T-cell (primary cell): ENCODE measurements around the gene PIERCE2. TPM values are rescaled to one million over a fixed set of nuclear protein-coding genes. Genes with fewer than 3 reads are reported as not detected.

Experiments used
- ATAC-seq, 4 experiments: fragments of 200-7000 bp in 3 of 4; fragments of 150-1000 bp in 1 of 4; cut with Tn5 transposase; replicated peaks in 1 of 4; 1 replicate in 3 of 4; 2 replicates in 1 of 4; pipeline ENCODE4 v1.10.0; 2021; ENCODE audit warnings: moderate library complexity in 3 of 4, mild to moderate bottlenecking in 2 of 4, moderate number of reproducible peaks in 1 of 4
- CTCF ChIA-PET, 2 donors: fragments of 300-600 bp; sonication (Branson Sonifier 250); formaldehyde crosslinking; loops; one replicate each; lab custom pipeline; 2022; ENCODE audit warnings: antibody characterized with exemption in 2 of 2; lab: Charles Lee
- POLR2A ChIA-PET, 2 donors: fragments of 300-600 bp; sonication (Branson Sonifier 250); formaldehyde crosslinking; loops; one replicate each; lab custom pipeline; 2022; ENCODE audit warnings: antibody characterized with exemption in 2 of 2; lab: Charles Lee
- DNase-seq, 35 experiments: peaks; one replicate each; pipeline versions ENCODE4 v3.0.0 to v3.0.0-alpha.2; 2013 to 2023
- H3K27ac ChIP-seq: one replicate; pipeline ENCODE4 v1.5.1; 2013; ENCODE audit warnings: low read length
- H3K27me3 ChIP-seq, 2 experiments: replicated peaks in 1 of 2; 1 replicate in 1 of 2; 2 replicates in 1 of 2; pipeline versions ENCODE4 v1.6.1 to v1.7.0; 2013; ENCODE audit warnings: low read length in 1 of 2, mixed read lengths in 1 of 2; ENCODE audit not compliant: control insufficient read depth in 2 of 2, insufficient read depth in 2 of 2; ENCODE audit errors: extremely low read depth in 1 of 2
- H3K36me3 ChIP-seq, 2 donors: 1 replicate in 1 of 2; 2 replicates in 1 of 2; pipeline versions ENCODE4 v1.6.1 to v1.7.0; 2013; ENCODE audit warnings: low read length in 1 of 2; ENCODE audit not compliant: control insufficient read depth in 2 of 2, insufficient read depth in 1 of 2; ENCODE audit errors: extremely low read depth in 1 of 2
- H3K4me1 ChIP-seq, 2 experiments: 1 replicate in 1 of 2; 2 replicates in 1 of 2; pipeline versions ENCODE4 v1.6.1 to v1.7.0; 2013; ENCODE audit warnings: low read length in 2 of 2, mixed read lengths in 1 of 2; ENCODE audit not compliant: insufficient read depth in 2 of 2, control insufficient read depth in 1 of 2; ENCODE audit errors: extremely low read depth in 1 of 2
- H3K4me3 ChIP-seq, 2 donors: 1 replicate in 1 of 2; 2 replicates in 1 of 2; pipeline versions ENCODE4 v1.5.1 to v1.7.0; 2013; ENCODE audit warnings: mild to moderate bottlenecking in 2 of 2, low read length in 1 of 2, moderate library complexity in 1 of 2; ENCODE audit not compliant: control insufficient read depth in 1 of 2; ENCODE audit errors: extremely low read depth in 1 of 2
- H3K9me3 ChIP-seq: 2 replicates; pipeline ENCODE4 v1.7.0; 2013
- H3K27ac Mint-ChIP-seq, 2 donors: one replicate each; pipeline ENCODE4 v1.8.0; 2020 to 2021; ENCODE audit warnings: mild to moderate bottlenecking in 2 of 2, mixed read lengths in 2 of 2
- H3K27me3 Mint-ChIP-seq, 2 donors: one replicate each; pipeline ENCODE4 v1.8.0; 2021 to 2022; ENCODE audit warnings: mixed read lengths in 2 of 2
- H3K36me3 Mint-ChIP-seq: one replicate; pipeline ENCODE4 v1.8.0; 2021; ENCODE audit warnings: mixed read lengths
- H3K4me1 Mint-ChIP-seq, 3 donors: one replicate each; pipeline ENCODE4 v1.8.0; 2020 to 2022; ENCODE audit warnings: mixed read lengths in 3 of 3, mild to moderate bottlenecking in 1 of 3
- H3K4me3 Mint-ChIP-seq, 3 donors: one replicate each; pipeline ENCODE4 v1.8.0; 2020 to 2022; ENCODE audit warnings: mild to moderate bottlenecking in 3 of 3, mixed read lengths in 3 of 3, moderate library complexity in 3 of 3
- H3K9me3 Mint-ChIP-seq, 3 donors: one replicate each; pipeline ENCODE4 v1.8.0; 2020 to 2022; ENCODE audit warnings: mixed read lengths in 3 of 3
- WGBS: methylation state at CpG from one replicate; pipeline ENCODE4 v1.1.5; 2013; ENCODE audit warnings: missing lambda C conversion rate; ENCODE audit not compliant: insufficient coverage; 5-methylcytosine and 5-hydroxymethylcytosine counted together
- total RNA-seq, 35 experiments: library from RNA in 6 of 35; stranded (reverse) in 6 of 35; fragments of 120-200 nt in 1 of 35; gene quantifications; one replicate each; pipeline versions ENCODE4 v1.2.1 to v1.2.4 and lab custom pipeline; 2013 to 2026

Gene PIERCE2, protein sequence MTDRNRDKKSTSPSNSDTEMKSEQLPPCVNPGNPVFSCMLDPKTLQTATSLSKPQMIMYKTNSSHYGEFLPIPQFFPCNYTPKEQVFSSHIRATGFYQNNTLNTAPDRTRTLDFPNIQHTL
- not detected for total RNA-seq
- not detected for total RNA-seq (2013)
- total RNA-seq (lab: John Stamatoyannopoulos, UW) = 0 to 0.61 (median 0.15) reads per million in 29 experiments

DNA sequence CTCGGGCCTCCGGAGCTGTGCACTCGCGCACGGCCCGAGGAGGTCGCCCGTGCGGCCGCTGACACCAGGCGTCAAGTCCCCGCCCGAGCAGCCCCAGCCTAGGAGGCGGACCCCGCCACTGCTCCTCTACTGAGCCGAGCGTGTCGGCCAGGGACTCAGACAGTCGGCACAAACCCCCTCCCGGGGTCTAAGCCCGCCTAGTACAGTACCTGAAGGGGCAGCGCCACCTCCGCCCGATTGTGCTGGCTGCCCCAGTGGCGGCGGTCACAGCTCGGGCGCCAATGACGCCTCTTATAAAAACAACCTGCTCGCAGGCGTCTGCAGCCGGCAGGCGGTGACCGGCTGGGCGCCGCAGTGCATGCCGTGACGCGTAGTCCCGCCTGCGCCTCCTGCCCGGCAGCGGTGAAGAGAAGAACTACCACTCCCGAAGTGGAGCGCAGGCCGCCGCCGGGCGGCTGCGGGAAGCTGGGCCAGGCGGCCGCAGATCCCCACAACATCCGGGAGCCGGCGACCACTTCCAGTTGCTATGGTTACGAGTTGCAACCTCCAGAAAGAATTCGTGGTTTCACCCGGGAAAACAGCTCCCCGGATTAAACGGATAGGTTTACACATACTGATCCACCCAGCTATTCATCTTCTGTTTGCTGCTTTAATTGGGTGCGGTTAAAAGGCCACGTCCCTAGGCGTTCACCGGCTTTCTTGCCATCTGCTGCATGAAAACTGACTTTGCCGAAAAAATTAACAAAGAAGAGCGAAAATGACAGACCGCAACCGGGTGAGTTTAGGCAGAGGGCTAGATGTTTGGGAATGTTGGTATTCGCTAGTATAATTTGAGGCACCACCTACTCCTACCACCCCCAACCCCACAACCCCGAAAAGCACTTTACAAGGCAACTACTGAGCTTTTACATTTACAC is at the start of gene PIERCE2, which contains the start of gene CCPG1:
Gene PIERCE2, plus strand, starts transcription at position 484 of the 917 bp plus-strand sequence. Its CDS starts 274 bp downstream, at position 758.
Gene CCPG1, minus strand, starts transcription at position 348 of the 917 bp plus-strand sequence. CDS start 18,935 bp downstream, outside the sequence.
- ChIA-PET POLR2A (interaction anchor here (0.7 to 2.0 kb wide), 5 partner anchors 23 to 212 kb away, joined by 3 to 9 read pairs (median 6); partner anchors contain the start of genes RSL24D1 (in 2 of the 2), PIGB (in 1 of the 2) and PIGBOS1 (in 1 of the 2)), CTCF (interaction anchor here (0.6 to 2.6 kb wide), 15 partner anchors 13 to 241 kb away, joined by 3 to 15 read pairs (median 4); partner anchors contain the start of genes PIGB (in 2 of the 2) and PIGBOS1 (in 2 of the 2))
- peak within 1 kb of the TSS; percentile 84 to 96 (median 91) for H3K4me3 Mint-ChIP-seq
- Histone ChIP-seq H3K4me1 (peaks cover 5 to 30% of the 10 kb centered on the region in 2 experiments), H3K4me3 (peak within 1 kb of the TSS; percentile 79 to 88), H3K27ac (peak within 1 kb of the TSS; percentile 79), H3K9me3 (no peaks in the 10 kb centered on the region), H3K27me3 (no peaks in the 10 kb centered on the region), H3K36me3 (no peaks in the 10 kb centered on the region)
- H3K4me1 Mint-ChIP-seq = peaks cover 32 to 38% (median 37%) of the 10 kb centered on the region in 3 donors
- peak; percentile 72 to 92 (median 80) for DNase-seq
- no peaks in the 10 kb centered on the region for H3K9me3 Mint-ChIP-seq
- H3K27me3 Mint-ChIP-seq = no peaks in the 10 kb centered on the region
- peak; percentile 93 to 97 (median 95) for ATAC-seq
- H3K36me3 Mint-ChIP-seq = no peaks in the 10 kb centered on the region
- under 1% methylated on average over 58 of the region's 70 CpGs for WGBS
- peak within 1 kb of the TSS; percentile 84 to 89 for H3K27ac Mint-ChIP-seq

DNA sequence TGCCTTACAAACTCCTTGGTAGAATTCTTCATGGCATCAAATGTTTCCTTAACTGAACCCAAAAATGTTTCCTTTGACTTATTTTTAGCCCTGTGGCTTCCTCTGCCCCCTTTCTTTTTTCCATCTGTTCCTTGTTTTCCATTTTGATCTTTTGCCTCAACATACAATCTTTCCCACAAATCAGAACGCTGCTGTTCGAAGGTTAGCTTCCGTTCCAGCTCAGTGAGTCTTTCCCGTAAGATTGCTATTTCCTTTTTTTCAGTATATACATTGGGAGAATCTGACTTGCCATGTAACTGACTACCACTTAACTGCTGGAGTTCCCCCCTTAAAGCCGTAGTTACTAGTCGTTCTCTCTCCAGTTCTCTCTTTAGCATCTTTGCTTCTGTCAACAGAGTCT is 48.0 kb upstream of the PIERCE2 start:
- no peaks in the 10 kb centered on the region for H3K4me1 Mint-ChIP-seq
- no peak overlapping the region for H3K27ac Mint-ChIP-seq
- Histone ChIP-seq H3K4me3 (no peak overlapping the region), H3K4me1 (no peaks in the 10 kb centered on the region), H3K9me3 (no peaks in the 10 kb centered on the region), H3K27ac (no peak overlapping the region), H3K36me3 (peaks cover 0 to 36% of the 10 kb centered on the region in 2 donors), H3K27me3 (no peaks in the 10 kb centered on the region)
- H3K36me3 Mint-ChIP-seq = peaks cover 43% of the 10 kb centered on the region
- H3K4me3 Mint-ChIP-seq = no peak overlapping the region
- POLR2A ChIA-PET = interaction anchor here in 1 of 2 donors (0.6 kb wide), 1 partner anchor 19 kb away, joined by 5 read pairs; no protein-coding TSS in a partner anchor
- ATAC-seq (no peak), DNase-seq (no peak)
- H3K27me3 Mint-ChIP-seq = no peaks in the 10 kb centered on the region
- CTCF ChIA-PET = no interaction called here
- 82% methylated on average over 4 of the region's 6 CpGs for WGBS
- H3K9me3 Mint-ChIP-seq = no peaks in the 10 kb centered on the region

DNA sequence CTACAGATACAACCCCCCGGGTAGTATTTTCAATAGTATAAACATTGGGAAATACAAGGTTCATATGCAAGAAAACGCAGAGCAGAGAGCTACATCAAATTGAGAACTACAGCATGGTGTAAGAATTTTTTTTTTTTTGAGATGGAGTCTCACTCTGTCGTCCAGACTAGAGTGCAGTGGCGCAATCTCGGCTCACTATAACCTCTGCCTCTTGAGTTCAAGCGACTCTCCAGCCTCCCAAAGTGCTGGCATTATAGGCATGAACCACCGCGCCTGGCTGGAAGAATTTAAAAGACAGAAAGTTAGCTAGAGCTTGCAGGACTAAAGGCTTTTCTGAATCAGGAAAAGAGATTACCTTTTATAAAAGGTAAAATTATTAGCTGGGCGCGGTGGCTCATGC is 47.2 kb upstream of the PIERCE2 start:
- no peak for ATAC-seq
- Histone ChIP-seq H3K27me3 (no peaks in the 10 kb centered on the region), H3K36me3 (peaks cover 0 to 35% of the 10 kb centered on the region in 2 donors), H3K9me3 (no peaks in the 10 kb centered on the region), H3K27ac (no peak overlapping the region), H3K4me1 (no peaks in the 10 kb centered on the region), H3K4me3 (no peak overlapping the region)
- Mint-ChIP-seq H3K27me3 (no peaks in the 10 kb centered on the region), H3K4me3 (no peak overlapping the region), H3K36me3 (peaks cover 38% of the 10 kb centered on the region), H3K27ac (no peak overlapping the region), H3K4me1 (no peaks in the 10 kb centered on the region), H3K9me3 (no peaks in the 10 kb centered on the region)
- WGBS = no CpG with 5 or more reads among the region's 10 CpGs
- CTCF ChIA-PET = no interaction called here
- DNase-seq = no peak
- POLR2A ChIA-PET = no interaction called here

DNA sequence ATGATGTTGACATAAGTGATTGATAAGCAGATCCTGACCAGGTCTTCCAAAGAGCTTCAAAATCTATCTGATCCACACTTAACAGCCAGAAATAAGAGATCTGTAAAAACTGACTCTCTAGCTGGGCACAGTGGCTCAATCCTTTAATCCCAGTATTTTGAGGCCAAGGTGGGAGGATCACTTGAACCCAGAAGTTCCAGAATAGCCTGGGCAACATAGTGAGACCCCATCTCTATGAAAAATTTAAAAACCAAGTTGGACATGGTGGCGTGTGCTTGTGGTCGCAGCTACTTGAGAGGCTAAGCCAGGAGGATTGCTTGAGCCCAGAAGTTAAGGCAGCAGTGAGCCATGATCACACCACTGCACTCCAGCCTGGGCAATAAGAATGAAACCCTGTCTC is 45.7 kb upstream of the PIERCE2 start:
- Mint-ChIP-seq H3K27me3 (no peaks in the 10 kb centered on the region), H3K4me3 (no peak overlapping the region), H3K9me3 (no peaks in the 10 kb centered on the region), H3K36me3 (peaks cover 28% of the 10 kb centered on the region), H3K27ac (peak overlapping the region in 1 of 2 donors; percentile 36), H3K4me1 (no peaks in the 10 kb centered on the region)
- H3K27ac ChIP-seq = no peak overlapping the region
- ChIA-PET CTCF (interaction anchor here in 1 of 2 donors (0.6 kb wide), 1 partner anchor 73 kb away, joined by 3 read pairs; no protein-coding TSS in a partner anchor), POLR2A (no interaction called here)
- H3K4me1 ChIP-seq = no peaks in the 10 kb centered on the region
- H3K27me3 ChIP-seq = no peaks in the 10 kb centered on the region
- H3K9me3 ChIP-seq = no peaks in the 10 kb centered on the region
- ATAC-seq (no peak), DNase-seq (no peak)
- H3K36me3 ChIP-seq = peaks cover 0 to 27% of the 10 kb centered on the region in 2 donors
- no peak overlapping the region for H3K4me3 ChIP-seq
- 100% methylated on average over 2 of the region's 2 CpGs for WGBS

DNA sequence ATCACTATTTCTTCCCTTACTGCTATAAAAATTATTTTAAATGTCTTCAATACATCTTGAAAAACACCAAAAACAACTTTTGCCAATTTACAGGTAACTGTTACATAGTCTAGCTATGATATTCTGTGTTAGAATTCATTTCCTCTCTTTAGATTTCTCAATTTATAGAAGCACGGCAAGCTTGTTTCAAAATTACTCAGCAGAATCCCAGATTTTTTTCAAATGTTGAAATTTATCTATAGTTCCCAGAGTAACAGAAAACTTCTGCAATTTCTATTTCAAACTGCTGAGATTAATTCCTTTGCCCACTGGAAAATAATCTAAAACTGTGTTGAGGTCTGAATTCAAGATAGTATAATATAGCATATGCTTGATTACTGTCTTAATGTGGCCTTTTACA is 41.3 kb upstream of the PIERCE2 start:
- Histone ChIP-seq H3K9me3 (no peaks in the 10 kb centered on the region), H3K4me3 (no peak overlapping the region), H3K27ac (no peak overlapping the region), H3K27me3 (no peaks in the 10 kb centered on the region), H3K36me3 (peaks cover 2 to 33% of the 10 kb centered on the region in 2 donors), H3K4me1 (no peaks in the 10 kb centered on the region)
- no peak overlapping the region for H3K27ac Mint-ChIP-seq
- WGBS = no CpG with 5 or more reads among the region's 1 CpG
- H3K9me3 Mint-ChIP-seq = no peaks in the 10 kb centered on the region
- ATAC-seq (no peak), DNase-seq (no peak)
- H3K36me3 Mint-ChIP-seq = peaks cover 34% of the 10 kb centered on the region
- no peaks in the 10 kb centered on the region for H3K4me1 Mint-ChIP-seq
- no peak overlapping the region for H3K4me3 Mint-ChIP-seq
- ChIA-PET CTCF (no interaction called here), POLR2A (interaction anchor here (0.5 to 0.7 kb wide), 3 partner anchors 11 to 50 kb away, joined by 3 to 4 read pairs (median 3); no protein-coding TSS in a partner anchor)
- H3K27me3 Mint-ChIP-seq = no peaks in the 10 kb centered on the region
